ENCODE data around the gene XAF1.

DNA sequence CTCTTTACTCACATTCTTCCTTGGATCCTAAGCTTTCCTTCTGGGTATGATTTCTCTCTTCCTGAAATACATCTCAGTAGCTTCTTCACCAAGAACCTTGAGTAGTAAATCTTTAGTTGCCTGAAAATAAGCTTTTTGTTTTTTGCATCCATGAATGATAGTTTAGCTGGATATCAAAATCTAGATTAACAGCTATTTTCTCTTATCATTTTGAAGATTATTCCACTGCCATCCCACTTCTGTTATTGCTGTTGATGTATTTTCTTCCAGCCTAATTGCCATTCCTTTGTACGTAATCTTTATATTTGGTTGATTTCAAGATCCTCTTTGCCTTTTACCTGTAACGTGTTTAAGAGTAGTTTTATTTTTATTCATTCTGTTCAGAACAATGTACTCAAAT lies 12.6 kb downstream of the XAF1 start:
- TF ChIP-seq CTCF (IDR thresholded peaks at IDR 0.05), result no peak
- no peak for TF ChIP-seq POLR2A (IDR thresholded peaks at IDR 0.05)

Data from lower leg skin (tissue), 3 donors.